Measurements from ENCODE around the gene TES.

DNA sequence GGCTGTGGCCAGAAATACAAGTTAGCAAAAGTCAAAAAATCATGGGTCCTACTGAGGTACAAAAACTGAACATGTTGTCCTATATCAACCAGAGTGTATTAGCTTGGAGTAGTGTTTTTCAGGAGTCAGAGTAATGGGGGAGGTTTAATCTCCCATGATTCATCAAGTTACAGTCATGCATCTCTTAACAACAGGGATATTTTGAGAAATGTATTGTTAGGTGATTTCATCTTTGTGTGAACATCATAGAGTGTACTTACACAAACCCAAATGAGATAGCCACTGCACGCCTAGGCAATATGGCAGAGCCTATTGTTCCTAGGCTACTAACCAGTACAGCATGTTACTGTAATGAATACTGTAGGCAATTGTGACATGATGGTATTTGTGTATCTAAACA lies 14.9 kb upstream of the TES start:
- TF ChIP-seq, protein P1, sequence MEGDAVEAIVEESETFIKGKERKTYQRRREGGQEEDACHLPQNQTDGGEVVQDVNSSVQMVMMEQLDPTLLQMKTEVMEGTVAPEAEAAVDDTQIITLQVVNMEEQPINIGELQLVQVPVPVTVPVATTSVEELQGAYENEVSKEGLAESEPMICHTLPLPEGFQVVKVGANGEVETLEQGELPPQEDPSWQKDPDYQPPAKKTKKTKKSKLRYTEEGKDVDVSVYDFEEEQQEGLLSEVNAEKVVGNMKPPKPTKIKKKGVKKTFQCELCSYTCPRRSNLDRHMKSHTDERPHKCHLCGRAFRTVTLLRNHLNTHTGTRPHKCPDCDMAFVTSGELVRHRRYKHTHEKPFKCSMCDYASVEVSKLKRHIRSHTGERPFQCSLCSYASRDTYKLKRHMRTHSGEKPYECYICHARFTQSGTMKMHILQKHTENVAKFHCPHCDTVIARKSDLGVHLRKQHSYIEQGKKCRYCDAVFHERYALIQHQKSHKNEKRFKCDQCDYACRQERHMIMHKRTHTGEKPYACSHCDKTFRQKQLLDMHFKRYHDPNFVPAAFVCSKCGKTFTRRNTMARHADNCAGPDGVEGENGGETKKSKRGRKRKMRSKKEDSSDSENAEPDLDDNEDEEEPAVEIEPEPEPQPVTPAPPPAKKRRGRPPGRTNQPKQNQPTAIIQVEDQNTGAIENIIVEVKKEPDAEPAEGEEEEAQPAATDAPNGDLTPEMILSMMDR (IDR thresholded peaks at IDR 0.05), result no peak
- no peak for TF ChIP-seq POLR2A (IDR thresholded peaks at IDR 0.05)

Data from right lobe of liver (tissue), 4 donors.